ENCODE results near the gene MZT2A.
"Not testable (repeated sequence)": the region's sequence is repeated elsewhere in the genome, so short reads cannot be mapped to it uniquely, and the experiment has no call there.

The MZT2A gene

DNA sequence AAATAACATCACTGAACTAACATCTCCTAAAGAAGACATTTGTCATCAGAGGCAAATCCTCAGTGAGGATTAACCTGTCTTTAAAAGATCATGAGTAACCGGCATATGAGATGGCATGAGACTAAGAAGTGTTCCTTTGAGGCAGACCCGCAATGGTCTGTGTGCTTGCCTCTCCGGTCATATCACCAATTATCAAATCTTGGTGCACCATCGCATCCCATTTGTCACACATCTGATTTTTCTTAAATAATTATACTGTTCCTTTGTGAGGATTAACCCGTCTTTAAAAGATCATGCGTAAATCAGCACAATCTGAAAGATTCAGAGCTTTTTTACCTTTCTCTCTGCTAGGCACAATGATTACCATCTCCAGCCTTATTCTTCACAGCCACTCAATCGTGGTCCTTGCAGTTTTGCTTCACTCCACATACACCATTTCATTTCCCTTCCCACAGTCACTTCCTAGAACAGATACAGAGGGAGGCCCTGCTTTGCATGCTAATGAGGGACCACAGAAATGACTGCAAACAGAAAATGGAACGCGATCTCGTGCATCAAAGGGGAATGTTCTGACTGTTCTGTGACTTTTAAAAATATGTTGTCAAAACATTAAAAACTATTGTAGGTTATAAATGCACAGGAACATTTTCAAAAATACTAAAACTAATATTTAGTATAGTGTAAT lies 40.8 kb downstream of the MZT2A start:
- not testable (repeated sequence) for DNase-seq (ENCODE audit: low spot score)

DNA sequence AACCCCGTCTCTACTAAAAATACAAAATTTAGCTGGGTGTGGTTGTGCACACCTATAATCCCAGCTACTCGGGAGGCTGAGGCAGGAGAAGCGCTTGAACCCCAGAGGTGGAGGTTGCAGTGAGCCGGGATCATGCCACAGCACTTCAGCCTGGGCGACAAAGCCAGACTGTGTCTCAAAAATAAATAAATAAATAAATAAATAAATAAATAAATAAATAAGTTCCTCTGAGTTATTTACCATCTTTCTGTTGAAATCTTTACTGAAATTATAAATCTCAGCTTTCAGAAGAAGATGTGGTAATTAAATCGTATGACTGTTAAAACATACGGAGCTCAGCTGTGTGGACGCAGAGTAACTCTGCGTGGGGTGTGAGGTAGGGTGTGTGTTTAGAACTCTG lies 44.2 kb downstream of the MZT2A start:
- DNase-seq (ENCODE audit: low spot score) = not testable (repeated sequence)

- DNase-seq (ENCODE audit: low spot score) = no peak
Measured at GRCh38 chr2:131445896-131446295, 46.3 kb downstream of the MZT2A start.

DNA sequence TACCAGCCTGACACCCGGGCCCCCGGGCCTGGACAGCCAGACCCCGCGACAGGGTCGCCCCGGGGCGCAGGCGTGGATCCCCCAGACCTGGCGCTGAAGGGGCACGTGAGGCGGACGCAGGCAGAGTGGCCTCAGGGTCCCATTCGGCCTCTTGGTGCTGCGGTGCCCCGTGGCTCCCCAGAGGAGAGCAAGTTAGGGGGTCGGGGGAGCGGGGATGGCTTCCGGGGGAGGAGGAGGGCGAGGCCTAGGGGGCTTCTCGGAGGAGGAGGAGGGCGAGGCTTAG lies 46.7 kb downstream of the MZT2A start:
- DNase-seq (ENCODE audit: low spot score) = not testable (repeated sequence)

DNA sequence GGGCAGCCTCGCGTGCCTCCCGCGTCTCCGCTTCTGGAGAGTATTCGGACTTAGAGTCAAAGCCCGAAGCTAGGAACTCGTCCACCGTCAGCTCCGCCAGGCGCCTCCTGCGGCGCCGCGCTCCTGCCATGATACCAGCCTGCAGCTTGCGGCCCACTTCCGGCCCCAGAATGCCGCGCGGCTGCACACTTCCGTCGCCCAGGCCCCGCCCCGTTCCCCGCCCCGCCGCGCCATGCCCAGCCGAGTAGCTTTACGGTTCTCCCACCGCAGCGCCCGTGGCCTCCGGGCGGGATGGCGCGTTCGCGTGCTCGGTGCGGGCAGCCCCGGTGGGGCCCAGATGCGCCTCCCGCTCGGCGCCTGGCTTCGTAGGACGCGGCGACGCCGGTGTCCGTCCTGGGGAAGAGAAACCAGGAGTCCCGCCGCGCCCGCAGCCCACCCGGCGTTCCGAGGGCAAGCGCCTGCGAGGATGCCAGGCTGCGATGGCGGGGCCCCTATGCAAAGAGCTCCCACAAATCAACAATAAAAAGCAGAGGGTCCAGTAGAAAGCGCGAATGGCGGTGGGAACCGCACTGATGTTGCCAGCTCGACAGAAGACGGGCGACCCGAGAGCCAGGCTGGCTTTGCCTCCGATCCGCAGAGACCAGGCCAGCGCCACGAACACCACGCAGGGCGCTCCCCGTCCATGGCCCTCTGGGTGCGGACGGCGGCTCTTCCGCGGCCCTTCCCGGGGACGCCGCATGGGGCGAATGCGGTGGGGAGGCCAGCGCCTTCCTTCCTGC lies 47.3 kb downstream of the MZT2A start:
- not testable (repeated sequence) for DNase-seq (ENCODE audit: low spot score)

GRCh38 chr2:131440742-131441468 lies 51.3 kb downstream of the MZT2A start:
- not testable (repeated sequence) for DNase-seq (ENCODE audit: low spot score)

All from CD4-positive, alpha-beta T cell treated with Interleukin-6 at 100 ng/mL for 8 hours (primary cell).